ENCODE measurements around the gene GFM2.
"Not testable (repeated sequence)": the region's sequence is repeated elsewhere in the genome, so short reads cannot be mapped to it uniquely, and the experiment has no call there.

GFM2 gene

DNA sequence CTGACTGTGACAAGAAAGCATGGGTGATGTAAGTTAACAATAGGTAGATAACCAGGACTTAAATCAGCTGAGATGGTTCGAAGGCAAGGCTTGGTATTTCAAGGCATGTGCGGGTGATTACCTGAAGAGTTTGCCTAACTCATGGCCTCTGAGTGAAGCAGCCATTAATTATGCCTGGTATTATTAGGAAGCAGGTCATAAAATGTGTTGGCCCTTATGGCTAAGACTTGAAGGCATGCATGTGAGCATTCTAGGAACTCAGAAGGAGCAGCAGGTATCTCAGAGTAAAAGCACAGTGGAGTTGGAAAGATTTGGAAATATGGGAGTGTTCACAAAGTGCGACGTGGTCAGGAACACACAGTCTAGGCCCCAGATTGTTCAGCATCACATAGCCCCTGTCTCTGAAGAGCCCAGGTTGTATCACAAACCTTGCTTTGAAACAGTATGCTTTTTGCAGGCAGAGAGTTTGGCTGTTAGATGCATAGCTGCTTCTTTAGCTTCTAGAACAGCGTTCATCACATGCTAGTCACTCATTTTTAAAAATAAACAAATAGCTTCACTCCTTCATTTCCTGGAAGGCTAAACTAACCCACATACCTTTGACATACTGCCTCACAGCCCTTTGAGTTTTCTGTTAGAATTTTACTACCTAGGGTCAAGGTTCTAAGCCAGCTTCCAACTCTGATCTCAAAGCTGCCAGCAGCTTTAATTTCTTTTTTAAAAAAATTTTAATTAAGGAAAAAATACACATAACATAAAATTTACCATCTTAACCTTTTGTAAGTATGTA lies 79.8 kb downstream of the GFM2 start:
- no peak for DNase-seq

DNA sequence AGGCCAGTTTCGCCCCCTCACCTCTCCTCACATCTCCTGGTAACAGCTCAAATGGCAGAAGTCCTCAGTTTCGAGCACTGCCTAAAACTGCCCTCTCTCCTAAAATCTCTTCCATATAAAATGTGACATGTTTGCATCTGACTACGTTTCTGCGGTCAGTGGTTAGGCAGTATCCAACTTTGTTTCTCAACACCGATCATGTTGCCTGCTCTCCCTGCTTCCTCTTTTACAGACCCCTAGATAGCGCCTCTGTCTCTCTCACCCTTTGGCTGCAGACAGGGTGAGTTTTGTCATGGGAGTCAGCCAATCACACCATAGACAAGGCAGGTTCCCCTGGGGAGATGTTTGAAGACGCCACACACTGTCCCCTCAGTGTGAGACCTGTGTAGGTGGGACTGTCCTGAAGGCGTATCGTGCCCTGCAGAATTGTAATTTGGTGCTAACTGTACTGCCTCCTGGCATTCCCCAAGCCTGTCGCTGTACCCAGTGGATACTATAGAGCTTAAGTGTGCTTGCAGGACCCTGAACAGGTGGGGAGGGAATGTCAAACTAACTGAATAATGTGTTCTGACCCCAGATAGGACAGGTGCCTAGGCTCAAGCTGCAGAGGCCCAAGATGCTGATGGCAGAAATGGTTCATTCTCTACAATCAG lies 80.8 kb downstream of the GFM2 start:
- DNase-seq, result peak; percentile 93

DNA sequence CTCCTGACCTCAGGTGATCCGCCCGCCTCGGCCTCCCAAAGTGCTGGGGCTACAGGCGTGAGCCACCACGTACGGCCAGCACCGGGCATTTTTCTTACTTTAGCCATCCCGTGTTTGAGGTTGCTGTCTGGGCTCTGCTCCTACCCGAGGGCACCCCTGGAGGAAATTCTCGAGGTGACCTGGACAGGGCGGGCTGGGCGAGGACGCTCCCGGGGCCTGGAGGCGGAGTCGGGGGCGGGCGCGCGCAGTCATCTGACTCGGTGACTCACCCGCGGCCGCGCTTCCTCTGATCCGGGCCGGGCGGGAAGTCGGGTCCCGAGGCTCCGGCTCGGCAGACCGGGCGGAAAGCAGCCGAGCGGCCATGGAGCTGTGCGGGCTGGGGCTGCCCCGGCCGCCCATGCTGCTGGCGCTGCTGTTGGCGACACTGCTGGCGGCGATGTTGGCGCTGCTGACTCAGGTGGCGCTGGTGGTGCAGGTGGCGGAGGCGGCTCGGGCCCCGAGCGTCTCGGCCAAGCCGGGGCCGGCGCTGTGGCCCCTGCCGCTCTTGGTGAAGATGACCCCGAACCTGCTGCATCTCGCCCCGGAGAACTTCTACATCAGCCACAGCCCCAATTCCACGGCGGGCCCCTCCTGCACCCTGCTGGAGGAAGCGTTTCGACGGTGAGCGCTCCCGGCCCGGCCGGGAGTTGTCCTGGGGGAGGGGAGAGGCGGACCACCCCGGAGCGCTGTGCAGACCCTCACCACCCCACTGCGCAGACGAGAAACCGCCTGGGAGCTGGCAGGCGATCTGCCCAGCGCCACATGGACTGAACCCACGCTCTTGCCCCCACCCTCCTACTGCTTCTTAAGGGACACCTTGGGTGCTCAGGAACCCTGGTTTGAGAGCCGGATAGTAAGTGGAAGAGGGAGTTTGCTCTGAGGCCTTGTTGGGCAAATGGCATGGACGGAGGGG lies 81.7 kb downstream of the GFM2 start, which contains the start of gene HEXB:
Gene HEXB, plus strand, starts transcription at position 334 of the 952 bp plus-strand sequence. Its CDS starts 28 bp downstream, at position 362.
- DNase-seq, result peak; percentile 94

DNA sequence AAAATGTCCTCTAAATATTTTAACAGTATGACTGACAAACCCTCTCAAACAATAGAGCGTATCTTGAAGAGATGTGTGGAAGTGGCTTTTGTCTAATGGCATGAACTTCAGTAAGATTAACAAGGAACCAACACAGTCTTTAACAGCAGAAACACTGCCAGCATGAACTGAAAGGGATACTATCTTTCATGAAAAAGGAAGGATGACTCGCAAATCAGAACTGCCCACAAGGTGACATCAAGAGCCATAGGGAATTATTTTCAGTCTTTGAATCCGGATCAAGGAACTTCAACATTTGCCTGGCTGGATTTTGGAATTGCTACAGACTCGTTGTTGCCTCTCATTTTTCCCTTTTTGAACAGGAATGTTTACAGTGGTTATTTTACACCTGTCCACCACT lies 87.0 kb downstream of the GFM2 start:
- DNase-seq, result no peak

DNA sequence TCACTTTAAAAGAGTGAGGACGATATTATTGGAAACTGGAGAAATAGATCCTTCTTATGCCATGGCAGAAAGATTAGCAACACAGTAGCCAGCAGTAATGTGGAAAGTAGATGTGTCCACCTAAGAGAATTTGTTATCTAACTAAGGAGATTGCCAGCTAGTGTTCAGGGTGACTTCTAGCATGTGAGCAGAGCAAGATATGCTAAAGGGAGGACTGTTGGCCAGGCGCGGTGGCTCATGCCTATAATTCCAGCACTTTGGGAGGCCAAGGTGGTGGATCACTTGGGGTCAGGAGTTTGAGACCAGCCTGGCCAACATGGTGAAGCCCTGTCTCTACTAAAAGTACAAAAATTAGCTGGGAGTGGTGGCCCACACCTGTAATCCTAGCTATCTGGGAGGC lies 87.6 kb downstream of the GFM2 start:
- not testable (repeated sequence) for DNase-seq

DNA sequence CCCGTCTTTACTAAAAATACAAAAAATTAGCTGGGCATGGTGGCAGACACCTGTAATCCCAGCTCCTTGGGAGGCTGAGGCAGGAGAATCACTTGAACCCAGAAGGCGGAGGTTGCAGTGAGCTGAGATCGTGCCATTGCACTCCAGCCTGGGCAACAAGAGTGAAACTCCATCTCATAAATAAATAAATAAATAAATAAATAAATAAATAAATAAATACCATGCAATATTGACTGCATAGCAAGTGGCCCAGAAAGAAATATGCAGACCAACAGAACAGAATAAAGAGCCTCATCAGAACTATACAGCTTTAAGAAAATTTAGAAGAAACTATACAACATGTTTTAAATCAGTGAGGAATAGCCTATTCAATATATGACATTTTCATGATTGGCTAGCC lies 88.8 kb downstream of the GFM2 start:
- DNase-seq, result not testable (repeated sequence)

DNA sequence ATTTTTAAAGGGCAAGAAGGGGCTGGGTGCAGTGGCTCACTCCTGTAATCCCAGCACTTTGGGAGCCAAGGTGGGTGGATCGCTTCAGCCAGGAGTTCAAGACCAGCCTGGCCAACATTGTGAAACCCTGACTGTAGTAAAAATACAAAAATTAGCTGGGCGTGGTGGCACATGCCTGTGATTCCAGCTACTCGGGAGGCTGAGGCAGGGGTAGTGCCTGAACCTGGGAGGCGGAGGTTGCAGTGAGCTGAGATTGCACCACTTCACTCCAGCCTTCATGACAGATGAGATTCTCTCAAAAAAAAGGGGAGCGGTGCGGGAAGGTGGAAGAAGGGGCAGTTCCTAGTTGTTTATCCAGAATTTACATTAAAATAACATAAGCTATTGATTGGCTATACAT lies 90.5 kb downstream of the GFM2 start:
- DNase-seq, result not testable (repeated sequence)

DNA sequence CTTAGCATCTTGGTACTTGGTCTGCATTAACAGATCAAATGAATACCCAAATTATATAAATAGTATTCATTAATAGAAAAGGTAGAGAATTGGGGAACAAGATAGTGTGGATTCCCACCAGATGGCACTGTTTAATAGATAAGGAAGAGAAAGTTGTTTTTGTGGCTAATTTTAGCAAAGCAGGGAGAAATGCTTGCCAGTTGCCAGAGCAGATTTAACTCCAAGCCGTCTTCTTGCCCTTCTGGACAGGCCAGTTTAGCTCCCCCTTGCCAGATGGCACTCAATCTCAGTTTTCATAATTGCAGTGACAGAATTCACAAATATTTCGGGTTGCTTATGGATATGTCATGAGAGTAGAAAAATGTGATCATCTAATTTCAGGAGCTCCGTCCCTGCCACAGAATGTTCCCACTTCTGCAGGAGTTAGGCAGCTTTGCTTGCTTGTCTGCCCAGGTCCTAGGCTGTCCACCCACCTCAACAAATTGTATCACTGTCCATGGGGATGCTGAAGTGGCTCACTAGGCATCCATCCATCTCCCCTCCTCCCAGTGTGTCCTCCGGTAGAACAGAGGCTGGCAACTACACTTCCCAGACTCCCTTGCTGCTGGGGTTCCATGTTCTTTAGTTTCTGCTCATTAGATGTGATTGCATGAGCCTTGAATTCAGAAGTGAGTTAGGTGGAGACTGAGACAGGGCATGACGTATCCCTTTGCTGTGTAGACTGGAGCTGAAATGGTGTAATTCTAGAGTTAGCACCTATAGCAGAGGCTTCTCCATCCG lies 93.7 kb downstream of the GFM2 start:
- peak; percentile 77 for DNase-seq

DNA sequence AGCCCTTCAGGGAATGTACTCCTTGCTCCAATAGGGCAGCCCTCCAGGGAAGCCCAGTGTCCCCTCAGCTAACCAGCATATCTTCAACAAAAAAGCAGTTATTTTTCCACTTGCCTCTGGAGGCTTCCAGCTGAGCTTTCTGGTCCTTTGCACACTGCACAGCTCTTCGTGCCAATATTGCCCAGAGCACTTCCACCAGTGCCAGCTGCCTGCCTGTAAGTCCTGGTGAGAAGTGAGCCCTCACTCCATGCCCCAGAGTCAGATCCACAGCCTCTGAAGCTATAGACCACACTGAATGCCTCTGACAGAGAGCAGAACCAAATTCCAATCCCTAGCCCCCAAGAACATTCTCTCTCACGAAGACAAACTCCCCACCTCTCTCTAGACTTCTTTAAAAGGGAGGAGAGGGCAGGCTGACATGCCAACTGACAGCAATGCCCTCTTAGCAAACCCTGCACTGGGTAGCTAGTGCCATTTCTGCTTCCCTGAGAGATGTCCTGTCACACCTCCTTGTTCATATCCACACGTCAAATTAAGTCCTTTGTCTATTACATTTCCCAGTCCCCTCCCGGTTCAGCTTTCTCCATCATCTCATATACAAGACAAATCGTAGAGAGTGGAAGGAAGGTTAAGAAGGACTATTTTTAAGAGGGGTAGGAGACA lies 94.6 kb downstream of the GFM2 start:
- DNase-seq, result no peak
